Measurements from ENCODE around the gene PTHLH.

Gene PTHLH

DNA sequence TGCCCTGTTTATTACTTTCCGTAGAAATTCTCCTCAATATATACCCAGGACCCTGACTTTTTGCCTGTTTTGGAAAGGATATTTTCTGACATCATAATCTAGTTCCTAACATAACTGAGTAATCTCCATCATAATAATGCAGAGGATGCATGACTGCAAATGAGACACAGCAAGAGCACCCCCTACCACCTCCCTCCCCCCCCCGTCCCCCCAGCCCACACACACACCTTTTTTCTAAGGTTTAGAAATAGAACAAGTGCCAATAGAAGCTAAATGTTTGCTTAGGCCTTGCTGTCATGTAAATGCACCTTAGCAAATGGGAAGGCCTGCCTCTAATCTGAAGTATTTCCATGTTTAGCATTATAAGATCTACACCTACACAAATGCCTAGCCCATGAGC, at the start of gene PTHLH:
TSS of gene PTHLH (minus strand) at position 13 of the 400 bp plus-strand sequence. CDS start 3,239 bp downstream, outside the sequence.
- DNase-seq (ENCODE audit: low spot score): no peak

DNA sequence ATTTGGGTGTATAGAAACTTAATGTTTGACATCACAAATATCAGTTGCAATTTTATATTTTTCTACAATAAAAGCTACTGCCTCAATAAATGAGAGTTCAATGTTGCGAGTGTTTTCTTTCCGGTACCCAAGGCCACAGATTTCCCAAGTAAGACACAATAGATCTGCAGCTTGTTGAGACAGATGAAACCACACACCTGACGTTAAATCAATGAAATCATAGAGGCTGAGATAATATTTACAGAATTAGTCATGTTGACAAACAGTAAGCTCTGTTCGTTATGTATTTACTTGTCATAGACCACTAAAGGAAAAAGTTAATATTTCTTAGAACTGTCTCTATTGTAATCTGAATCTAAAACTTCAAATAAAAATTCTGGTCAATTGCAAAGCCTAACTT, 49.2 kb upstream of the PTHLH start:
- no peak for DNase-seq (ENCODE audit: low spot score)

DNA sequence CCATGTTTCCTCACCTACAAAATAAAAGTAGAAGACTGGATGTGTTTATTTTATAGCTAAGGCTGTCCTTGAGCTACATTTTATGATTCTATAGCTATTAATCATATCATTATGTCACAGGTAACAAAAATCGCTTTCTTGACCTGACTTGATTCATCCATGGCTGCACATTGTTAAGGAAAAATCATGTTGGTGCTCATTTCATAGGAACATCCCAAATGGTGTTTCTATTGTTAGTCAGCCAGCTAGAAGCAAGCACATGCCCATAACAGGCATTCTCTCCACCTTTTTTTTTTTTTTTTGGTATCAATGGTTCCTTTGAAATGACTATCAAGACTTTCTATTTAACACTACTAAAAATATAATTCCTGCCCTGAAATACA, 45.3 kb upstream of the PTHLH start:
- DNase-seq (ENCODE audit: low spot score): no peak

DNA sequence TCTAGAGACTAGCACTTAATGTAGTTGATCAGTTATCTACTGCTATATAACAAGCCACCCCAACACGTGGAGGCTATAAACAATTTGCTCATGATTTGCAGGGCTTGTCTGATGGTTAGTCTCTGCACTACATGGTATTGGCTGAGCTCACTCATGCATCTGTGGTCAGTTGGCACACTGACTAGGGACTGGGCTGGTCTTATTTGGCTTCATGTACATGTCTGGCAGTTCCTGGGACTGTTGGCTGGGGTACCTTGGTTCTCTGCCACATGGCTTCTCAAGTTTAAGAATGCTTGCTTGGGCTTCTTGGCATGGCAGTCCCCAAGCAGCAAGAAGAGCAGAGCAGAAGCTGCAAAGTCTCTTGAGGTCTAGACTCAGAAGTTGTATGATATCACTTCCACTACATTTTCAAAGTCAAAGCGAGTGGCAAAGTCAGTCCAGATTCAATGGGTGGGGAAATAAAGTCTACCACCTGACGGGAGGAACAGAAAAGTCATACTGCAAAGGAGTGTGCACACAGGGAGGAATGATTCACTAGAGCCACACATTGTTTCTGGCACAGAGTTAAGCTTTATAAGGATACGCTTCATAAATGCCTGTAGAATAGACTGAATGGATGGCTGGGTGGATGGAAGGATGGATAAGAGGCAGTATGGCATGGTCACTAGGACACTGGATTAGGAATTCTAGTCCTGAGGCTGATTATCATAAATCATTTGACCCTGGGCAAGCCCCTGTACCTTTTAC, 44.8 kb upstream of the PTHLH start:
- DNase-seq (ENCODE audit: low spot score): no peak

DNA sequence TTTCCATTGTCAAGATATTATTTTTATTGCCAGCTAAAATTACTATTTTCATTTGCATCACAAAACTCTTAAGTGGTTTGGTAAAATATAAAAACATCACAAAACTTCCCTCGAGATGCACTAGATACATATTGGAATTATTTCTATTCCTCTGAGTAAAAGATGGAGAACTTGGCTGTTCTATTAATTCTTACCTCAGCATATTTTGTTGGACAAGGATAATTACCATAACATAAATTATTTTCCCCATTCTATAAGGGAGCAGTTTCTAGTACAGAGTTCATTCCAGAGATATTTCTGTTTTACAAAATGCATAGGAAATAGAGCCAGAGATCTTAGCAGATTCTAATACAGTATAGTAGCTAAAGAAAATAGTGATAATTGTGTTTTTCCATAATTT, 42.6 kb upstream of the PTHLH start:
- DNase-seq (ENCODE audit: low spot score): no peak

DNA sequence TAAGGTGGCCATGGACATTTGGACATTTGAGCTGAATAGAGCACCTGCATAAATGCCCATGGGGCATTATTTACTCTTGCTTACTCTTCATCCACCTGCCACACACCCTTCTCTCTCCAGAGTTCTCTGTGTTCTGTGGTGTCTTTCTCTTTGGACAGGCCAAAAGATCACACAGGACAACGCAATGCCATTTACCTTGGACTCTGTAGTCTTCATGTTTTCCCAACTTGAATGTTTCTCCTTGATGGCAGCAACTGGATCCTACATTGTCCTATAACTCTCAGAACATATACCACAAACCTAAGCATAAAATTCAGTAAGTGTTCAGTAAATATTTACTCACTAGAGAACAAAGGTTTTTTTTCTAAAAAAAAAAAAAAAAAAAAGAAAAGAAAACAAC, 41.7 kb upstream of the PTHLH start:
- no peak for DNase-seq (ENCODE audit: low spot score)

DNA sequence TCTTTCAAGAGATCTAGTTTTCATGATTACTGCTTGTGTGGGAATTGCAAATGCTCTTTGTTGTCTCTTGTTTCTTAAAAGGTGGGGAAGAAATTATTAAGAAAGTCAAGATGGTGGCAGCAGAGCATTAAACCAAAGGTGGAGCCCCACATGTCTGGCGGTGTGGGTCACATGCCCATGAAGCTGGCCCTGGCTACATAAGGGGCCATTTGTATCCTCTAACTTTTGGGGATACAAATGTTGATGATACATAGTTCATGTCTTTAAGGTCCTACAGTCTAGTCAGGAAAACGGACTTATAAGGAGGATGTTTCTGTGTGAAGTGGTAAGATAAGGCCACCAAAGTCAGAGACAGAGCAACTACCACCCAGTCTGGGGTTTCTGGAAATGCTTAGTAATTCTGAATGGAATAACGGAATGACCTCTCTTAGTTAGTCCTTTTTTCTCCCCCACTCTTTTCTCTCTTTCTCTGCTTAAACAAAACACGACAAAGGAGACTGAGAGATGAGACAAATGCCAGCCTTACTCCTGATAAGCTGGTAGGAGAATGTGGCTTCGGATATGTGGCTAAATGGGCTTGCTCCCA, 39.9 kb upstream of the PTHLH start:
- no peak for DNase-seq (ENCODE audit: low spot score)

DNA sequence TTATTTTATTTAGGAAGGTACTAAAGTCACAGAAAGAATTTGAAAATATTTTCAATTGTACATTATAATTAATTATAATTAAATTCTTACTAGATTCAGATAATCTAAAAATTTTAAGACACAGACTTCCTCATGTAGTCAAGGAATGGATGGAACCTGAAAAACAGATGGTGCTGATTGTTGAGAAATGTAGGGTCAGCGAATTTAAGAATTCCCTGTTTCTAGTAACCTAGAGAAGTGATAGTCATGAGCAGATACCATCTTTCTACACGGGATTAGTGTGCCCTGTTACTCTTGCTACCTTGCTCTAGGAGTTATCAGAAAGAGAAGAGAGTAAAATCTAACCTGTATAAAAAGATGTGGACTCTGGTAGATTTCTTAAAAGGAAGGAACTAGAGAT, 37.5 kb upstream of the PTHLH start:
- no peak for DNase-seq (ENCODE audit: low spot score)

DNA sequence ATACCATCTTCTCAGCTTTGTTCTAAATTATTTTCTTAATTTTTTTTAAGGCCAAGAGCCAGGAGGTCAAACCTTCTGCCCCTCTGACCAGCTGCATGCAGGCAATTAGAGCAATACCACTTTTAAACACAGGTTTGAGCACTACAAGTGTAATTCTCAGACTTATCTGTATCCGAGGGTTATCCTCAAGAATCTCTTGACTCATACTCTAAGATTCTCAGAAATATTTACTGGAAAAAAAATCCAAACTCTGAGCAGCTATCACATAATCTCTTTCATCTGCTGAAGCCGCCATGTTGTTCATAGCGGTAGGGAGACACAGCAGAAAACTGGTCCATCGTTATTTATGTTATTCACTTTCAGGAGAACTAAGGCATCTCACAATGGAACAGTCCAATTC, 27.4 kb upstream of the PTHLH start:
- no peak for DNase-seq (ENCODE audit: low spot score)

DNA sequence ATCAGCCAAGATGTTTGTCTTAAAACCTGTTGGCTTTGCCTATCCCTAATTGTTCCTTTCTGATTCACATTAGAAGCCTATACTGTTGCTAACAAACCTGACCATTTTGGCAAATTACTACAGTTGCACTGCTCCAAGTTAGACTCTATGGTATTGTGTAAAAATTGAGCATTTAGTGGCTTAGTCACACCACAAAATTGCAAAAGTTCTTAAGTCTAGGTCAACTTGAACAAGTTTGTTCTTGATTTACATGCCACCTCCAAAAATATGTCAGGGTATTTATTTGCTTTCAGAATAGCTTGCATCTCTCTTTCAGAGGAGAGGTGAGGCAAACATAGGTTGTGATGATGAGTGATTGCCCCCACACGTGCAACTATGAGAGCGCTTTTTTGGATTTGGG, 27.0 kb upstream of the PTHLH start:
- no peak for DNase-seq (ENCODE audit: low spot score)

DNA sequence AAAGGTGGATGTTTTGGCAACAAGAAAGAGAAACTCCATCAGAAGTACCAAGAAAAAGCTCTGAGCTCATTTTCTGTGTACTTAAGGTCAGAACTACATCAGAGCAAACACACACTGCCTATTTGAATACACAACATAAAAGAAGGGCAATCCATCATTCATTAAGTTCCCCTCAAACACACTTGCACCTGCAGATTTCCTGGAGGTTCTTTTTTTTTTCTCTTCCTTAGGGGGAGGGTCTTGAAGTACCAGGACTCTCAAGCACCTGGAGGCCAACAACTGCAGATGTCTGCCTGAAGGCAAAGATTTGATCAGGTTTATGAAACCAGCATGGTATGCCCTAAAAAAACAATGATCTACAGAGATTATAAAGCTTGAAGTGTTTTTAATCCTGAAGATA, 26.1 kb upstream of the PTHLH start:
- no peak for DNase-seq (ENCODE audit: low spot score)

DNA sequence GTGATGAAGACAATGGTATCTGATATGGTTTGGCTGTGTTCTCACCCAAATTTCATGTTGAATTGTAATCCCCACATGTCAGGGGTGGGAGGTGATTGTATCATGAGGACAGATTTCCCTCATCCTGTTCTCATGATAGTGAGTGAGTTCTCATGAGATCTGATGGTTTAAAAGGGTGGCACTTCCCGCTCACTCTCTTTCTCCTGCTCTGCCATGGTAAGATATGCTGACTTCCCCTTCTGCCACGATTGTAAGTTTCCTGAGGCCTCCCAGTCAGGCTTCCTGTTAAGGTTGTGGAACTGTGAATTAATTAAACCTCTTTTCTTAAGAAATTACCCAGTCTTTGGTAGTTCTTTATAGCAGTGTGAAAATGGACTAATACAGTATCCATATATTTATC, 25.6 kb upstream of the PTHLH start:
- DNase-seq (ENCODE audit: low spot score): no peak

DNA sequence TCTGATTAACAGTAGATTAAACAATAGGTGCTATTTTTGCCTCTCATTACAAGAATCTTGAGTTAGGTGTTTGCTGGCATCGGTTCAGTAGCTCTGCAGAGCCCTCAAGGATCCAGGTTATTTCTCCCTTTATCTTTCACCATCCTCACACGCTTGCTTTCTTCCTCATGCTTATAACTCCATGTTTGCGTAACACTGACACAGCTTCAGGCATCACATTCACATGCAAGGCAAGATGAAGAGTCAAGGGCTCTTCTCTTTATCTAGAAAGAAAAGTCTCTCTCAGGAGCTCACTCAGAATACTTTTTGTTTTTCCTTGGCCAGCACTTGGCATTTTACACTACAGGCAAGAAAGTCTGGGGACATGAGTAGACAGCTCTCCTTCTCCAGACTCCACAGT, 24.2 kb upstream of the PTHLH start:
- no peak for DNase-seq (ENCODE audit: low spot score)

DNA sequence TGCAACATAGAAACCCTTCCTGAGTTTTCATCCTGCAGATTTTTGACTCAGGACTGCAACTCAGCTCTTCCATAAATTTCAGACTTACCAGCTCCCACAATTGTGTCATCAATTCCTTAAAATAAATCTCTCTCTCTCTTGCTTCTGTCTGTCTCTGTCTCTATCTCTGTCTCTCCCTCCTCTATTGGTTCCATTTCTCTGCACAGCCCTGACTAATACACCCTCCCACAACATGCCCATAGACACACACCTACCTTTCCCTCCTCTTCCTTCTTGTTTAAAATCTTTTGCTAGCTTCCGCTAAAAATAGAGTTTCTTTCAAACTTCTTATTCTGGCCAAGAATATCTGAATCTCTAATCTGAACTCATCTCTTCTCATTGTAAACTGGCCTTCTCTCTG, 22.9 kb upstream of the PTHLH start:
- DNase-seq (ENCODE audit: low spot score): no peak

DNA sequence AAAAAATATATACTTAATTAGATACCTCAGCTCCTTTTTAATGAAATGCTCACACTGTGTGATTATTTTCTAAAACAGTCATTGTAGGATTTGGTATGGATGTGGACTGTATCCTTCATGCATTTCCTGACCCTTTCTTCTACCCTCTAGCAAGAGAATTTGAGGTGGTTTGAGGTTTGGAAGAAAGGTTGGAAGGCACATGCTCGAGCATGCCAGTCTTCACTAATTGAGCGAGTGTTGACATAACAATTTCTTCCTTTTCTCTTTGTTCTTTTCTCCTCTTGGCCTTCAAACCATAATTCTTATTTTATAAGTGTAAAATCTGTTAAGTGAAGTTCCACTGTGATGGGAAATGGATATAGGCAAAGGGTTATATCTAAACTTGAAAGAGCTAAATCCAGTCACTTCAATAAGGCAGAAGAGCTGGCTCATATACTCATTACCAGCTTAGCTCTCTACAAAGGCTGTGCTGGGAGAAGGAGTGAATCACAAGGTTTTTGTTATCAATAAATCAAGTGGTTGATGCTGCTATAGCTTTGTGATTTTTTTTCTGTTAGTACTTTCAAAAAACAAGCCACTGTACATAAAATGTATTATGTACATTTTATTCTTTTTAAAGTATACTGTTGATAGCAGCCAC, 16.2 kb upstream of the PTHLH start:
- no peak for DNase-seq (ENCODE audit: low spot score)

DNA sequence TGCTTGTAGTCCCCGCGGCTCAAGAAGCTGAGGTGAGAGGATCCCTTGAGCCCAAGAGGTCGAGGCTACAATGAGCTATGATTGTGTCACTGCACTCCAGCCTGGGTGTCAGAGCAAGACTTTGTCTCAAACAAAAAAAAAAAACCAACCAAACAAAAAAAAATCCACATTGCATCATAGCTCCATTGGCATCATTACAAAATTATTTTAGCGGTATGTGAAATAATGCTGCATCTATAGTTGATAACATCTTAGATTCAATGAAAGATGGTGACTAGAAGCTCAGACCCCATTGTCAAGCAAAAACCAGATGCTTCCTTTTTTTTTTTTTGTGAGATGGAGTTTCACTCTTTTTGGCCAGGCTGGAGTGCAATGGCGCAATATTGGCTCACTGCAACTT, 14.8 kb upstream of the PTHLH start:
- DNase-seq (ENCODE audit: low spot score): no peak

DNA sequence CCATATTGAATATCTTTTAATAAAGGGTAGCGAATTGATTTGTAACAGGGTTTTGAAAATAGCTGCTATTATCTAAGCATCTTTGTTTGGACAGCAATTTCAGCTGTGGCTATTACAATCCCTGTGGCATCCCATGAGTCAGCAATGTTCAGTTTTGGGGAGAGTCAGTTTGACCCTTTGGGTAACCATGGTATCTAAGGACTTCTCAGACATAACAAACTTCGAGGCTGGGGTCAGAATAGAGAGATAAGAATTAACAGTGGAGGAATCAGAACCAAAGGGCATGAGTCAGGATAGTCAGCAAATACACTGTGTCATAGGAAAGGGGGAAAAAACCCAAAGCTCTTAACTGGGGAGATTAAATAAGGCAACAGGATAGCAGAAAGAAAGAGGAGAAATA, 11.7 kb upstream of the PTHLH start:
- DNase-seq (ENCODE audit: low spot score): no peak

DNA sequence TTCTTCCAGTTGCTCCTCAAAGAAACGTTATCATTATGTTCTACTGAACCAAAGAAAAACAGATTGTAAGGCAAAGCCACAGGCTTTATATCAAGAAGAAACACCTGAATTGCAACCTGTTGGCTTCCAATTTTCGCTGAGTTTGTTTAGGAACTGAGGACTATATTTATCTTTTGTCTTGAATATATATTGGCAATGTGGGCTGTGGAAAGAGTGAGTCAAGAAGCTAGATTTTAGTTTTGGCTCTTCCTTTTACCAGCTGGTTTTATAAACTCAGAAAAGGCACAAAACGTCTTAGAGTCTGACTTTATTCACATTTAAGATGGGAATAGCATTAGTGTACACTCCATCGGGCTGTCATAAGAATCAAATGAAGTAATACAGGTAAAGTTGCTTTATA, 10.4 kb upstream of the PTHLH start:
- DNase-seq (ENCODE audit: low spot score): no peak

DNA sequence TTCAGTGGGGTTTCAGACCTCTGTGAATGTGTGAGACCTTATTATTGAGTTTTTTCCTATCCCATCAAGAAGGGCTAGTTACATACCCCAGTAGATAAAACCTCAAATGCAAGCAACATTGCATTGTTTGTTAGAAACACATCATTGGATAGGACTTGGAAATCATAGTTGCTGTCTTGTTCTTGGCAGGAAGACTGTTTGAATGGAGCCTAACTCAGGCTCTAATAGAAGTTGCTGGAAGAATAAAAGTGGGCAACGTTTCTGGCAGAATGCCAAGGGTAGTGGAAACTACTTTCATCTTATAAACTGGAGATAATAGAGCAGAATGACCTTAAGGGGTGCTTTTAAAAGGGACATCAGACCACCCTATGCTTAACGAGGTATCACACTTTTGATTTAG, 9.9 kb upstream of the PTHLH start:
- no peak for DNase-seq (ENCODE audit: low spot score)

DNA sequence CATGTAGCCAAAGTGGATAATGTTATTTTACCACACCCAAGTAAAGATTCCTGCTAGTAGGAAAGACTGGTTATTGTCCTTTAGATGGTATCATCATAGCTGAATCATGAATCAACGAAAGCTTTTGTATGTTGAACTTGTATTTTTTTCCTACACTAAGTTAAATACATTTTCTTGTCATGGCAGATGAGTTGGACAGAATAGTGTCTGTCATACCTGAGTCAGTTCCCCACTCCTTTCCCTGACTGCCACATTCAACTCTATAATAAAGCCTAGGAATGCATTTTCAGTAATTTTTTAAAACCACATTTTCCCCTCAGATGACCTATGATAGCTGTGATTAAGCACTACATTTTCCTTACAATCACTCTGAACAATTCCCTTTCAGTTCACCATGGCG, 9.3 kb upstream of the PTHLH start:
- DNase-seq (ENCODE audit: low spot score): no peak

DNA sequence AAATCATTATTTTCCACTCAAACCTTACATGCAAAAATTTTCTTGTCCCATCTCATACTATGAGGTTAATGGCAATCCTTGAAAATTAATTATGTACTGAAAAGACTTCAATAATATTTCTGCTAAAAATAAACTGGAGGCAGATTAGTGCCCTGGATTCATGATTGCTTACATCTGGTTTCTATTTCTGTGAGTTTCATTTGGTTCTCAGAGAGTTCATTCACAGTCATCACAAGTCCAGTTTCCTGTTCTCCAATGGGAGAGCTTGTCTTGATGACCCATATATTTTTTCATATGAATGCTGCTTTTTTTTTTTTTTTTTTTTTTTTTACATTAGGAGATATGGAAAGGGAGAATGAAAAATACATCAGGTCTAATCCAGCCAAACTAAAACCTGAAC, 6.6 kb upstream of the PTHLH start:
- DNase-seq (ENCODE audit: low spot score): no peak

DNA sequence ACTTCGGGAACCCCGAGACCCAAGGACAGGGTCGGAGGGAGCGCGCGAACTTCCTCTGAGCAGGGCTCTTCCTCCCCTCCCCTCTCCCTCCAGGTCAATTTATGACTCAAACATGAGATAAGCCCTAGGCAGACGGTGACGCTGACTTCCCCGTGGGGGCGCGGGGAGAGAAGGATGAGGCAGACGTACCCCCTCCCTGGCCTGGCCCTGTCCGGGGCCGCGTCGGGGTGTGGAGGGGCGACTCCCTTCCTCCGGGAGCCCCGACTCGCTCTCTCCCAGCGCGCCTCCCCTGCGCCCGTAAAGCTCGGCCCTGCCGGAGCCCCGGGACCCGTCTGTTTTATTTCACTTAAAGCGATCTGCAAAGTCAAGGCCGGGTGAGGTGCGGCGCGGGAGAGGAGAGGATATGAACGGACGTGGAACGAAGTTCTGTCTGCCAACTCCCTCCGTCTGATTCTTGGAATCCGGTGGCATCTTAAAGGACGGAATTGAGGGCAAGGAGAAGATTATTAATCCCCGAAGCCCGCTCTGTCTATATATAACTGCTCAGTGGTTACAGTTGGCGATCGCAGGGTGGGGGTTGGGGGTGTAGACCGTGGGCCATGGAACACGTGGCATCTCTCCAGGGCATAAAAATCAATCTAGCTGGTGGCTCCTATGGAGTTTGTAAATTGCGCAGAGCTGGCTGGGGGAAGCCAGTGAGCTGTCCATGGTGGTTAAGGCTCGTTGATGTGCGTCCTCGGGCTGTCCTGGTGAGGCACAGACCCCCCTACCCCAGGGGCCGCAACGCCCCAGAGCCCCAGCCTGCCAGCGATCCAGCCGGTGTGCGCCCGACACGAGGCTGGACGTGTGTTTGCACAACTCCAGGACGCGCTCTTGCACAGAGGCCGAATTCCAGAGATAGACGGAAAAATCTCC, 2.9 kb upstream of the PTHLH start:
- no peak for DNase-seq (ENCODE audit: low spot score)
